HEK293 (cell line): ENCODE measurements around the gene PRADC1.

Experiments used
- CTCF ChIA-PET: fragments of 350-600 bp; formaldehyde crosslinking; extraction: SDS; loops from one replicate; lab custom pipeline; 2021; ENCODE audit warnings: antibody characterized with exemption; lab: Yijun Ruan, JAX
- POLR2A ChIA-PET: fragments of 300-600 bp; formaldehyde crosslinking; extraction: SDS; loops from one replicate; lab custom pipeline; 2020; ENCODE audit warnings: antibody characterized with exemption, inconsistent platforms; lab: Yijun Ruan, JAX
- H3K27ac ChIP-seq: fragments of 200-500 bp; sonication (Bioruptor generic); 2 replicates; pipeline ENCODE4 v1.5.1; 2014; ENCODE audit warnings: low read depth, low read length, control low read depth, inconsistent platforms; ENCODE audit errors: extremely low read depth
- H3K36me3 ChIP-seq, 2 experiments: fragments of 200-500 bp in 1 of 2; sonication (Bioruptor generic) in 1 of 2; 1 replicate in 1 of 2; 2 replicates in 1 of 2; pipeline ENCODE4 v1.5.1; 2014 to 2017; ENCODE audit warnings: inconsistent platforms in 2 of 2, low read length in 2 of 2; ENCODE audit not compliant: control insufficient read depth in 2 of 2, insufficient read depth in 1 of 2
- H3K4me1 ChIP-seq: fragments of 200-500 bp; sonication (Bioruptor generic); 2 replicates; pipeline ENCODE4 v1.5.1; 2014; ENCODE audit warnings: mild to moderate bottlenecking, low read length, inconsistent platforms; ENCODE audit not compliant: control insufficient read depth, insufficient read depth
- H3K4me3 ChIP-seq: 2 replicates; pipeline ENCODE4 v1.5.1; 2011; ENCODE audit warnings: low read depth, mild to moderate bottlenecking, control low read depth, low read length, moderate library complexity
- H3K9me3 ChIP-seq: fragments of 200-500 bp; sonication (Bioruptor generic); 2 replicates; pipeline ENCODE4 v1.5.1; 2014; ENCODE audit warnings: low read depth, low read length, inconsistent platforms; ENCODE audit not compliant: control insufficient read depth, insufficient read depth
- BCL6B ChIP-seq: fragments of 450-650 bp; formaldehyde crosslinking; IDR thresholded peaks from 2 replicates; pipeline ENCODE4 v1.5.1; 2017; ENCODE audit warnings: missing biosample characterization, missing genetic modification characterization
- GFI1B ChIP-seq: fragments of 450-650 bp; formaldehyde crosslinking; IDR thresholded peaks from 2 replicates; pipeline ENCODE4 v1.5.1; 2016; ENCODE audit warnings: missing biosample characterization, missing genetic modification characterization
- GLIS1 ChIP-seq: fragments of 450-650 bp; formaldehyde crosslinking; IDR thresholded peaks from 2 replicates; pipeline ENCODE4 v1.5.1; 2016; ENCODE audit warnings: missing biosample characterization, missing genetic modification characterization
- PBX3 ChIP-seq: sonication (generic); formaldehyde crosslinking; IDR thresholded peaks from 2 replicates; pipeline ENCODE4 v1.8.1; 2022; ENCODE audit warnings: mild to moderate bottlenecking, moderate library complexity, missing genetic modification reagents
- PRDM2 ChIP-seq: fragments of 450-650 bp; formaldehyde crosslinking; IDR thresholded peaks from 2 replicates; pipeline ENCODE4 v1.5.1; 2016; ENCODE audit warnings: missing biosample characterization, missing genetic modification characterization, borderline replicate concordance
- YY1 ChIP-seq: fragments of 450-650 bp; formaldehyde crosslinking; IDR thresholded peaks from 2 replicates; pipeline ENCODE4 v1.5.1; 2018; ENCODE audit warnings: missing biosample characterization, missing genetic modification characterization
- ZNF148 ChIP-seq: fragments of 450-650 bp; formaldehyde crosslinking; IDR thresholded peaks from 2 replicates; pipeline ENCODE4 v1.5.0; 2017; ENCODE audit warnings: missing biosample characterization, missing genetic modification characterization, borderline replicate concordance
- ZNF311 ChIP-seq: fragments of 450-650 bp; formaldehyde crosslinking; IDR thresholded peaks from 2 replicates; pipeline ENCODE4 v1.5.1; 2017; ENCODE audit warnings: missing biosample characterization, missing genetic modification characterization, borderline replicate concordance
- ZNF362 ChIP-seq: fragments of 450-650 bp; formaldehyde crosslinking; IDR thresholded peaks from 2 replicates; pipeline ENCODE4 v1.5.1; 2016; ENCODE audit warnings: missing biosample characterization, missing genetic modification characterization
- ZNF37A ChIP-seq: fragments of 450-650 bp; IDR thresholded peaks from 2 replicates; pipeline ENCODE4 v1.5.1; 2018; ENCODE audit warnings: missing biosample characterization, missing genetic modification characterization
- ZNF394 ChIP-seq: fragments of 450-650 bp; formaldehyde crosslinking; IDR thresholded peaks from 2 replicates; pipeline ENCODE4 v1.5.1; 2016; ENCODE audit warnings: missing biosample characterization, missing genetic modification characterization, mild to moderate bottlenecking, moderate library complexity, borderline replicate concordance
- ZNF521 ChIP-seq: fragments of 450-650 bp; formaldehyde crosslinking; IDR thresholded peaks from 2 replicates; pipeline ENCODE4 v1.5.1; 2017; ENCODE audit warnings: missing biosample characterization, mild to moderate bottlenecking, missing genetic modification characterization
- ZNF530 ChIP-seq: fragments of 450-650 bp; formaldehyde crosslinking; IDR thresholded peaks from 2 replicates; pipeline ENCODE4 v1.5.1; 2016; ENCODE audit warnings: low read depth, missing biosample characterization, missing genetic modification characterization
- ZNF558 ChIP-seq: fragments of 450-650 bp; formaldehyde crosslinking; IDR thresholded peaks from 2 replicates; pipeline ENCODE4 v1.5.1; 2016; ENCODE audit warnings: missing biosample characterization, missing genetic modification characterization
- ZNF664 ChIP-seq: fragments of 450-650 bp; formaldehyde crosslinking; IDR thresholded peaks from 2 replicates; pipeline ENCODE4 v1.5.1; 2016; ENCODE audit warnings: missing biosample characterization, missing genetic modification characterization
- ZNF747 ChIP-seq: fragments of 450-650 bp; formaldehyde crosslinking; IDR thresholded peaks from 2 replicates; pipeline ENCODE4 v1.5.1; 2016; ENCODE audit warnings: missing biosample characterization, missing genetic modification characterization
- ZSCAN4 ChIP-seq: fragments of 450-650 bp; formaldehyde crosslinking; IDR thresholded peaks from 2 replicates; pipeline ENCODE4 v1.5.1; 2017; ENCODE audit warnings: missing biosample characterization, missing genetic modification characterization

The PRADC1 gene

GRCh38 chr2:73208258-73208657 lies 24.8 kb downstream of the PRADC1 start (continued):
- no peak for TF ChIP-seq PRDM2 (tag by site-specific recombination)
- no peak for TF ChIP-seq ZNF394 (tag by site-specific recombination)
- no peak for TF ChIP-seq ZNF747 (tag by site-specific recombination)
- no peak for TF ChIP-seq YY1
- no peak for TF ChIP-seq BCL6B
- no peak for TF ChIP-seq ZNF311 (tag by site-specific recombination)
- no peak for TF ChIP-seq ZNF521

GRCh38 chr2:73205611-73206010 lies 27.4 kb downstream of the PRADC1 start:
- no peaks in the 10 kb centered on the region for H3K4me1 ChIP-seq
- CTCF ChIA-PET, result interaction anchor here (0.6 to 1.2 kb wide), 3 partner anchors 28 to 1751 kb away, joined by 3 to 4 read pairs (median 3); no protein-coding TSS in a partner anchor
- H3K36me3 ChIP-seq, result no peaks in the 10 kb centered on the region
- H3K4me3 ChIP-seq, result no peak overlapping the region
- POLR2A ChIA-PET, result no interaction called here
- H3K9me3 ChIP-seq, result no peaks in the 10 kb centered on the region
- no peak overlapping the region for H3K27ac ChIP-seq
- TF ChIP-seq ZNF362 (no peak), ZNF664 (tag by site-specific recombination) (no peak), GFI1B (tag by site-specific recombination) (no peak), PBX3 (CRISPR knock-in tag) (no peak), ZNF148 (no peak), ZNF37A (tag by site-specific recombination) (no peak), ZSCAN4 (no peak), ZNF747 (tag by site-specific recombination) (no peak), GLIS1 (tag by site-specific recombination) (no peak), ZNF530 (no peak), ZNF558 (no peak)
